Skin of body (tissue), 3 donors: Measurements from ENCODE around the gene PRAMEF4. TPM values are rescaled to one million over a fixed set of nuclear protein-coding genes. Genes with fewer than 3 reads are reported as not detected.
"Not testable (repeated sequence)": the region's sequence is repeated elsewhere in the genome, so short reads cannot be mapped to it uniquely, and the experiment has no call there.

Source experiments
- DNase-seq: peaks from one replicate; lab custom pipeline; 2025; lab: John Stamatoyannopoulos, UW
- small RNA-seq: library from RNA; depleted of rRNA; stranded (forward); fragments of <200 nt; gene quantifications from one replicate; pipeline ENCODE3, GENCODE V24; 2014; ENCODE audit warnings: low replicate concordance
- total RNA-seq: library from RNA; depleted of rRNA; stranded (reverse); fragments of >200 nt; gene quantifications from one replicate; pipeline ENCODE4 v1.2.3, GENCODE V29; 2014

Gene PRAMEF4
- total RNA-seq: not detected

DNA sequence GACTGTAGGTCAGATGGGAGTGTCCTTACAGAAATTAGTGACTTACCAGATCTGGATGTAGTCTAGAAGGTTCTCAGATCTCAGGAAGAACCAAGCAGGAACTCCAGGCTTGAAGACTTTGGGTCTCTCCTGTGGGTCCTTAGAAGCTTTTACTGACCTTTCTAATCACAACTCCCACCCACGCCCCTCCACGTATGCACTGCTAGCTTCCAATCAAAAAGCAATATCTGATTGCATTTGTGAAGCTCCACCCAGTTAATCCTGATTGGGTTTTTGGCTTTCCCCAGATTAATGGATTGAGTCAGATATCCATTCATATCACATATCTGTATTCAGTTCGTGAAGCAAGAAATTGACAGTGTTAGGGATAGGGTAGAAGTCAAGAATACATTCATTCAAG lies at the start of gene PRAMEF4:
Gene PRAMEF4 (minus strand): TSS at position 101 of the 400 bp plus-strand sequence. CDS start 2,807 bp downstream, outside the sequence.
- DNase-seq: not testable (repeated sequence)

DNA sequence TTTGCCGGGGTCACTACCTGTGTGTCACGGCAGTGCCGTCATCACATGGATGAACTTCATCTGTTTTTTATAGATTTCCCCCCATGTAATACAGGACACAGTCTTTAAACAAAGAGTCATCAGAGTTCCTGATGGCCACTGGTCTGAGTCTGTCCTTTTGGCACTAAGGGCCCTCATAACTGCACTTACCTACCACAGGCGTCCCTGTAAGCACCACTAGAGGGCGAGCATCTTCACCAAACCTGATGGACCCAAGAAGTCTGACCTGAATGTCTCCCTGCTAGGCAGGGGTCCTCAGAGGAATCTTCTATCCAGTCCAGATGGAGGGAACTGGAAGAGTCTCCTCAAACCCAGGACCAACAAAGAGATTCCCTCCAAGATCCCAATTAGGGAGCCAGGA lies 38.4 kb upstream of the PRAMEF4 start:
- DNase-seq: not testable (repeated sequence)

- not testable (repeated sequence) for DNase-seq
Measured at GRCh38 chr1:12921749-12922148, 35.7 kb upstream of the PRAMEF4 start.

DNA sequence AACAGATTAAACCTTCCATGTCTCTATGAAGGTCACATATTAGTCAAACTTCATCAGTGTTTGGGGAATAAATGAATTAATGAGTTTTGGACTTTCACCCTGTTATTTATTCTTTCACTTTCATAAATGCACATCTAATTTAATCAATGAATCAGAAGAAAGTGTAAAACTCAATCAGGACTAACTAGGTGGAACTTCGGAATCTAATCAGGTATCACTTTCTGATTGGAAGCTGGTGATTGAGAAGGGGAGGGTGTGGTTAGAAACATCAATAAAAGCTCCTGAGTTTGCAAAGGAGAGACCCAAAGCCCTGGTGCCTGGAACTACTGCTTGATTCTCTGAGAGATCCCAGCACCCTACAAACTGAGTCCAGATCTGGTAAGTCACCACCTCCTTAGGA lies 30.3 kb upstream of the PRAMEF4 start, which contains the start of gene PRAMEF7:
Gene PRAMEF7 (plus strand): TSS at position 301 of the 400 bp plus-strand sequence. CDS start 1,083 bp downstream, outside the sequence.
- DNase-seq: not testable (repeated sequence)

DNA sequence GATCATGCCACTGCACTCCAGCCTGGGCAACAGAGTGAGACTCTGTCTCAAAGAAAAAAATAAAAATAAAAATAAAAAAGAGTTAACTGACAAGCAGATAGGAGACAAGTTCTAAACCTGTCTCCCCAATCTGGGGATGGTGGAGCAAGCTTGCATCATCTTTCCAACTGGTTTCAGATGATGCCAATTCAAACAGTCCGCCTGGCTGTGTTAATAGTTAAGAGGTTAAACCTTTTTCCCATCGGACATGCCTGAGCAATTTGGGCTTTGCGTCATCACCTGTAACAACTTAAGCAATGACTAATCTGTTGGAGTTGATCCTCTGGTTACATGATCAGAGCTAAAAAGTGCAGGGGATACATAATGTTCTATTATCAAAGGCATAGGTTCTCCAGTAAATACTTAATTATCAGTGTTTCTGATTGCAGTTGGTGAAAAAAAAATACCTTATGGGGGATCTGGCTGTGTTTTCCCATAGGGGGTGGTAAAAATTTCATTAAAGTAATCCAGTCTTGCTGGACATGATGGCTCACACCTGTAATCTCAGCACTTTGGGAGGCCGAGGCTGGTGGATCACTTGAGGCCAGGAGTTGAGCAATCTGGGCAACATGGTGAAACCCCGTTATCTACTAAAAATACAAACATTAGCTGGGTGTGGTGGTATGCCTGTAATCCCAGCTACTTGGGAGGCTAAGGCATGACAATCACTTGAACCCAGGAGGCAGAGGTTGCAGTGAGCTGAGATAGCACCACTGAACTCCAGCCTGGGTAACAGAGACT lies 18.0 kb upstream of the PRAMEF4 start:
- DNase-seq: not testable (repeated sequence)

DNA sequence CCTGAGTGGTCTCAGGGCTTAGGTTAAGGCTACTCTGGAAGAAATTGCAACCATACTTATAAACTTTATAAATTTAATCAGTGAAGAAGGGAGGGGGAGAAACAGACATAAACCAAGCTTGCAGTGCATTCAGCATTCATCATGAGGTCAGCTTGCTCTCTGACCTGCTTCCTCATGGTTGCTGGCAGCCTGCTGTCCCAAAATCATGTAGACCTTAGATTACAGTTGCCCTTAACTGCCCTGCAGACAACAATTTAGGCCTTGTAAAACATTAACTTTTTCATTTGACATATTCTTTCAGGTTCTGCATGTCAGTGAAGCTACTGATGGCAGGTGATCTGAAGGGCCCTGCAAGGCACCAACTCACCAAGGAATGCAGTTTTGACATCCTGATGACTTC lies 13.2 kb upstream of the PRAMEF4 start:
- DNase-seq: not testable (repeated sequence)

DNA sequence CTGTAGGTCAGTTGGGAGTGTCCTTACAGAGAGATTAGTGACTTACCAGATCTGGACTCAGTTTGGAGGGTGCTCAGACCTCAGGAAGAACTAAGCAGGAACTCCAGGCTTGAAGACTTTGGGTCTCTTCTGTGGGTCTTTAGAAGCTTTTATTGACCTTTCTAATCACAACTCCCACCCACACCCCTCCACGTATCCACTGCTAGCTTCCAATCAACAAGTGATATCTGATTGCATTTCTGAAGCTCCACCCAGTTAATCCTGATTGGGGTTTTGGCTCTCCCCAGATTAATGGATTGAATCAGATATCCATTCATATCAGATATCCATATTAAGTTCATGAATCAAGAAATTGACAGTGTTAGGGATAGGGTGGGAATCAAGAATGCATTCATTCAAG lies 12.2 kb upstream of the PRAMEF4 start, which contains the start of gene PRAMEF10:
Gene PRAMEF10 (minus strand): TSS at position 101 of the 400 bp plus-strand sequence. CDS start 2,423 bp downstream, outside the sequence.
- not testable (repeated sequence) for DNase-seq

DNA sequence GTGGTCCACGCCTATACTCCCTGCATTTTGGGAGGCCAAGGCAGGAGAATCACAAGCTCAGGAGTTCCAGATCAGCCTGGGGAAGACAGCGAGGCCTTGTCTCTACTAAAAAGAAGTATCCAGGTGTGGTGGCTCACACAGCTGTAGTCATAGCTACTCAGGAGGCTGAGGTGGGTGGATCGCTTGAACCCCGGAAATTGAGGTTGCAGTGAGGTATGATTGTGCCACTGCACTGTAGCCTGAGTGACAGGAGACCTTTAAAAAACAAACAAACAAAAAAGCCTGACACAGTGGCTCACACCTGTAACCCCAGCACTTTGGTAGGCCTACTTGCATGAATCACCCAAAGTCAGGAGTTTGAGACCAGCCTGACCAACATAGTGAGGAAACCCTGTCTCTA lies 7.5 kb downstream of the PRAMEF4 start:
- DNase-seq: not testable (repeated sequence)

DNA sequence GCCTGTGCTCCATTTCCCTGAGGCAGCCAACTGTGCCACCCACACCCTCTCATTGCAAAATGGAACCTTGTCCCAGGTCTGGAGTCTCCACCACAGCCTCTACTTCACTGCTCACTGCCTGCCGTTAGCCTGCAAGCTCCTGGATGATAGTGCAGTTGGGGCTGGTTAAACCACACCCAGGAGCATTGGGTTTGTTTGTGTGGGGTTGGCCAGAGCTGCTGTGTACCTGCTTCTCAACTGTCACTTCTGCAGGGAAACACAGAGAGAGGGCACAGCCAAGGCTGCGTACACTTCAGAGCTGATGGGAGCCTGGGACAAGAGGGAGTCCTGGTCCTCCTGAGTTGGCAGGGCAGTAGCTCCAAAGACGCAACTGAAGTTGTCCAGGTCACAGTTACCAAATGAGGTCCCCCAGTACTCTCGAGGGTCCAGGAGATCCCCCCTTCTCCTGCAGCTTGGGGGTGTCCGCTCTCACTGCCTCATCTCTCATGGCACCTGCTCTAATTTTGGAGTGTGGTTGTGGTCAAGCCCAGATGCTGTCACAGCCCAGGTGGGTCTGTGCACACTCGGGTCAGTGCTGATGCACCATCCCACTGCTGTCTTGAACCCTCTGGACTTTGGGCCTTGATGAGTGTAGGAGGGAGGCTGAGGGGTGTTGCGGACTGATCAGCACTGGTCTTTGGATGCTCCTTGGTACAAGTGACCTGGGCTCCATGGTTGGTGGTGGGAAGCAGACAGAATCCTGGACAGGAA lies 22.7 kb downstream of the PRAMEF4 start:
- DNase-seq: not testable (repeated sequence)

GRCh38 chr1:12856786-12857185 lies 29.2 kb downstream of the PRAMEF4 start, which contains the start of gene PRAMEF2:
Gene PRAMEF2 (plus strand): TSS chr1:12857086. CDS start chr1:12859010, 1,924 bp downstream.
- not testable (repeated sequence) for DNase-seq

GRCh38 chr1:12851779-12852178 lies 34.2 kb downstream of the PRAMEF4 start:
- DNase-seq: no peak

DNA sequence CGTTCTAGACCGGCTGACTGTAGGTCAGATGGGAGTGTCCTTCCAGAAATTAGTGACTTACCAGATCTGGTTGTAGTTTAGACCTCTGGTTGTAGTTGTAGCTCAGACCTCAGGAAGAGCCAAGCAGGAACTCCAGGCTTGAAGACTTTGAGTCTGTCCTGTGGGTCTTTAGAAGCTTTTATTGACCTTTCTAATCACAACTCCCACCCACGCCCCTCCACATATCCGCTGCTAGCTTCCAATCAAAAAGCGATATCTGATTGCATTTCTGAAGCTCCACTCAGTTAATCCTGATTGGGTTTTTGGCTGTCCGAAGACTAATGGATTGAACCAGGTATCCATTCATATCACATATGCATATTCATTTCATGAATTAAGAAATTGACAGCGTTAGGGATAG lies 37.4 kb downstream of the PRAMEF4 start, which contains the start of gene HNRNPCL1:
Gene HNRNPCL1 (minus strand): TSS at position 101 of the 400 bp plus-strand sequence. CDS start 431 bp downstream, outside the sequence.
- not testable (repeated sequence) for DNase-seq

GRCh38 chr1:12833251-12833650 lies 52.8 kb downstream of the PRAMEF4 start:
- DNase-seq: not testable (repeated sequence)

GRCh38 chr1:12831310-12831709 lies 54.7 kb downstream of the PRAMEF4 start, which contains the start of gene PRAMEF11:
Gene PRAMEF11 (minus strand): TSS chr1:12831410. CDS start chr1:12828789, 2,621 bp downstream.
- not testable (repeated sequence) for DNase-seq

Small RNA genes within 50 kb of the gene (small RNA-seq; reads per million reads assigned to genes)
- not detected for gene RNU6-1072P

Other genes with a start within 250 kb of the PRAMEF4 start
- gene AADACL4, start 242.1 kb downstream of the PRAMEF4 start, total RNA-seq: 0.79 TPM
- 6.1 TPM for gene AADACL3, start 170.1 kb downstream of the PRAMEF4 start, total RNA-seq
- gene CFAP107, start 140.0 kb downstream of the PRAMEF4 start, total RNA-seq: not detected
- gene PRAMEF12, start 112.5 kb downstream of the PRAMEF4 start, total RNA-seq: not detected
- not detected for gene PRAMEF1, start 94.8 kb downstream of the PRAMEF4 start, total RNA-seq
- gene PRAMEF11, start 54.8 kb downstream of the PRAMEF4 start, total RNA-seq: not detected
- not detected for gene HNRNPCL1, start 37.5 kb downstream of the PRAMEF4 start, total RNA-seq
- not detected for gene PRAMEF2, start 29.1 kb downstream of the PRAMEF4 start, total RNA-seq
- not detected for gene PRAMEF10, start 12.1 kb upstream of the PRAMEF4 start, total RNA-seq
- gene PRAMEF7, start 30.4 kb upstream of the PRAMEF4 start, total RNA-seq: not detected
- gene PRAMEF6, start 61.4 kb upstream of the PRAMEF4 start, total RNA-seq: not detected
- not detected for gene PRAMEF27, start 170.4 kb upstream of the PRAMEF4 start, total RNA-seq
- gene HNRNPCL3, start 174.6 kb upstream of the PRAMEF4 start, total RNA-seq: not detected
- gene PRAMEF25, start 184.6 kb upstream of the PRAMEF4 start, total RNA-seq: not detected
- not detected for gene HNRNPCL2, start 230.7 kb upstream of the PRAMEF4 start, total RNA-seq